Stimulated activated memory B cell treated with anti-CD40 and anti-IgM and Interleukin-4, amounts not matched to agents 10 μg/mL and 1 μg/mL and 100 μg/mL, for 72 hours (primary cell): Measurements from ENCODE around the gene PDE3B.
A peak's percentile ranks its signal among the peaks of the same experiment; 100 is the strongest.

ENCODE experiments used
- ATAC-seq: fragments of 150-1000 bp; cut with Tn5 transposase; 2 replicates; pipeline ENCODE4 v1.10.0; 2021
- H3K27ac Mint-ChIP-seq: one replicate; pipeline ENCODE4 v1.8.0; 2022; ENCODE audit warnings: mild to moderate bottlenecking, mixed read lengths
- H3K27me3 Mint-ChIP-seq: one replicate; pipeline ENCODE4 v1.8.0; 2022; ENCODE audit warnings: mixed read lengths
- H3K36me3 Mint-ChIP-seq: one replicate; pipeline ENCODE4 v1.8.0; 2022; ENCODE audit warnings: mixed read lengths
- H3K4me1 Mint-ChIP-seq: one replicate; pipeline ENCODE4 v1.8.0; 2022; ENCODE audit warnings: mixed read lengths
- H3K4me3 Mint-ChIP-seq: one replicate; pipeline ENCODE4 v1.8.0; 2022; ENCODE audit warnings: mild to moderate bottlenecking, moderate library complexity, mixed read lengths
- H3K9me3 Mint-ChIP-seq: one replicate; pipeline ENCODE4 v1.8.0; 2022; ENCODE audit warnings: mixed read lengths

The PDE3B gene

DNA sequence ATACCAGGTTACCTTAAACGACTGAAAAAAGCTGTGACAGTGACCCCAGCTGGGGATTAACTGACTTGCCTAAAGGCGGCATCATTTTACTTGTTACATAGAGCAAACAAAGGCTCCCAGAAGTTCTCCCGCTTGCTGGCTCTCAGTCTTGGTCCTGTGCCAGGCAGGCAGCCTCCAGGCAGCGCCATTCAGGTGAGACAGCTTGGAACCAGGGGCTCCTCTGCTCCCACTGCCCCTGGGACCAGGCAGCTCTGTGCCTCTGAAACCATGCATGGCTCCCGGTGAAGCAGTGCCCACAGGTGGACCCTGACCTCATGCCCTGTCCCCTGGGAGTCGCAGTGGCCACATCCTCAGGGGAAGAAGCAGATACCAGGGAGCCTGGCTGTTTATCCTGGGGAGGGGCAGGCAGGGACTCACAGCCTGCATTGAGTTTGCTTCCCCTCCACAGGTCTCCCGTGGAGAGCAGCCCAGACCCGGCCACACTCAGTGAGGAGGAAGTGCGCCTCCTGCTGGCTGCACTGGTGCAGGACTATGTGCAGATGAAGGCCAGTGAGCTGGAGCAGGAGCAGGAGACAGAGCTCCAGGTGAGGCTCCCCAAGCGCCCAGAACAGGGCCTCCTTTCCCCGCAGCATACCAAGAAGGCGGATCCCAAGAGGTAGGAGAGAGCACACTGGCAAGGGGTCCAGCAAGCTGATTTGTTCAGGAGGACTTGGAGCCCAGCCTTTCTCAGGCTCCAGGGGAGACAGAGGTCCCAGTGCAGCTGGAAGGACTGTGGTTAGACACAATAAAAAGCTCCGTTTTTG, 264.0 kb downstream of the PDE3B start:
- Mint-ChIP-seq H3K27me3 (peaks cover 10% of the 10 kb centered on the region), H3K4me3 (no peak overlapping the region), H3K36me3 (no peaks in the 10 kb centered on the region), H3K27ac (no peak overlapping the region), H3K4me1 (peaks cover 44% of the 10 kb centered on the region), H3K9me3 (no peaks in the 10 kb centered on the region)
- peak; percentile 66 for ATAC-seq

DNA sequence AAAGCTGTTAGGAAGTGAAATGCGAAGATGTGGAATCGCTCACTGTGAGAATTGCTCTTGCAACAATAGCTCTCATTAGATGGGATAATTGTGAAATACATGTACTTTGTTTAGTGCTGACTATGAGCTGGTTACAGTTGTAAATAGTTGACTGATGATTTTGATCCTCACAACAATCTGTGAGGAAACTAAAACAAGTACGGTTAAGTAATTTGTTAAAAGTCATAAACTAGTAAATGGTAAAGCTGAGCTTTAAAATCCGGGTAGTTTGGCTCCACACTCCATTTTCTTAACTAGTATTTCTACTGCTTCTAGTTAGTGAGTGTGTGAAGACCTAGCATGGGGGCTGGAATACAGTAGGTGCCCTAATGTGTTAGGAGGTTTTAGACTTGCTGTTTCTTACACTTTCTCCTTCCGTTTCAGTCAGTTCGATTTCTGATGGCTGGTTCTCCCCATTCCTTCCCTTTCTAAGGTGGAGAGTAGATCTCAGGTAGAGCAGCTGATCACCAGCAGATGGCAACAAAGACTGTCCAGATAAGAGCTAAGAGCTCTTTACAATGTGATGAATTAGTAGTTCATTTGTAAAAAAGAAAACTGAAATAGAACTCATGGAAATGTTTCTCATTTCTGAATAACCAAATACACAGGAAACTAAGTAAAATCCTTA, 264.7 kb downstream of the PDE3B start:
- no peak for ATAC-seq
- Mint-ChIP-seq H3K36me3 (no peaks in the 10 kb centered on the region), H3K27me3 (peaks cover 10% of the 10 kb centered on the region), H3K9me3 (no peaks in the 10 kb centered on the region), H3K4me3 (no peak overlapping the region), H3K4me1 (peaks cover 44% of the 10 kb centered on the region), H3K27ac (no peak overlapping the region)

DNA sequence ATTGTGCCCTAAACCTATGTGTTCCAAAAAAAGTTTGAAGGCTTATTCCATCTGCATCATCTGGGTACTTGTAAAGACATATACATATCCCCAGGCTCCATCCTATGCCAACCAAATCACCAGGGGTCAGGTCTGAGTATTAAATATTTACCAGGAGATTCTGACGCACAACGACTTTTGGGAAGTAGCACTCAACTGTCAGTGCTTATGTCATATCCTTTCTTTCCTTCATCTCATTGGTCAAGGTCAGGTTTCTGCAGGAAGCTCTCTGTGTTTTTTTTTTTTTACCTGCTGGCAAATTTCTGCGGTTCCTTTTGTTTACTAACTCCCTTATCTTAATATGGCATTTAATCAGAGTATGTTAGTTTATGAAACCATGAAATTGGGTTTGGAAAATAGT, 270.9 kb downstream of the PDE3B start:
- Mint-ChIP-seq H3K36me3 (no peaks in the 10 kb centered on the region), H3K4me1 (no peaks in the 10 kb centered on the region), H3K4me3 (no peak overlapping the region), H3K9me3 (peaks cover 3% of the 10 kb centered on the region), H3K27me3 (peaks cover 39% of the 10 kb centered on the region), H3K27ac (no peak overlapping the region)
- ATAC-seq, result no peak

DNA sequence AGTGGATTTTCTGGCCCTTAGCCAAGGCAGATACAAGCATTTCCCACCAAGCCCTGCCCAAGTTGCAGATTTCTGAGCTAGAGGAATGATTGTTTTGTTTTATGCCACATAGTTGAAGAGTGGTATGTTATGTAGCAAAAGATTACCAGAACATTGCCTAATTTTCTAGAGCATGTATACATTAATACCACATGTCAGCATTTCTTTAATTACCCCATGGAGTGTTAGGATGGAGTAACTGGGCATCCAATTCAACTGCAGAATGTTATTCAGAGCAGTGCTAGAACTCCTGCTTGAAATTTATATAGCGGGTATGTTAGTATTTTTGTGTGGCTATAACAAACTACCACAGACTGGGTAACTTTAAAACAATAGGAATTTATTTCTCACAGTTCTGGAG, 272.8 kb downstream of the PDE3B start:
- peaks cover 3% of the 10 kb centered on the region for H3K9me3 Mint-ChIP-seq
- ATAC-seq, result no peak
- no peak overlapping the region for H3K27ac Mint-ChIP-seq
- no peaks in the 10 kb centered on the region for H3K4me1 Mint-ChIP-seq
- peaks cover 38% of the 10 kb centered on the region for H3K27me3 Mint-ChIP-seq
- no peaks in the 10 kb centered on the region for H3K36me3 Mint-ChIP-seq
- H3K4me3 Mint-ChIP-seq, result no peak overlapping the region
